Vagina (tissue), 2 donors: Measurements from ENCODE around the gene CSK.

Experiments
- POLR2A ChIP-seq, 2 donors: fragments of 450-650 bp; IDR thresholded peaks; one replicate each; pipeline ENCODE4 v1.6.1; 2017; ENCODE audit warnings: antibody characterized with exemption in 2 of 2, mild to moderate bottlenecking in 2 of 2, moderate library complexity in 2 of 2
- TF ChIP-seq, protein P1 (sequence below), 3 experiments: fragments of 450-650 bp in 2 of 3; fragments of 200-600 bp in 1 of 3; sonication (generic) in 1 of 3; IDR thresholded peaks; one replicate each; pipeline ENCODE4 v1.5.1; 2017 to 2019; ENCODE audit warnings: antibody characterized with exemption in 3 of 3, mild to moderate bottlenecking in 2 of 3, moderate library complexity in 2 of 3

DNA sequence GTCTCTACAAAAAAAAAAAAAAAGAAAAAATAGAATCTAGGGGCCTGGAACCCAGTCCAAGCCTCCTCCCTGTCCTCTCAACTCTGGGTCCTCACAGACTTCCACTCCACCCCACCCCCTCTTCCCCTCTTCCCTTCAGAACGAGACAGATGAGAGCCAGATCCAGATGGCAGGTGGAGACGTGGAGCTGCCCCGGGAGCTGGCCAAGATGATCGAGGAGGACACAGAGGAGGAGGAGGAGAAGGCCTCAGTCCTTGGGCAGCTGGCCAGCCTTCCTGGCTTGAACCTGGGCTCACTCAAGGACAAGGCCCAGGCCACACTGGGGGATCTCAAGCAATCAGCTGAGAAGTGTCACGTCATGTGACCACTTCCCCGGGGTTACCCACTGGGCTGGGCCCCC is 48.1 kb downstream of the CSK start:
- TF ChIP-seq, protein P1, sequence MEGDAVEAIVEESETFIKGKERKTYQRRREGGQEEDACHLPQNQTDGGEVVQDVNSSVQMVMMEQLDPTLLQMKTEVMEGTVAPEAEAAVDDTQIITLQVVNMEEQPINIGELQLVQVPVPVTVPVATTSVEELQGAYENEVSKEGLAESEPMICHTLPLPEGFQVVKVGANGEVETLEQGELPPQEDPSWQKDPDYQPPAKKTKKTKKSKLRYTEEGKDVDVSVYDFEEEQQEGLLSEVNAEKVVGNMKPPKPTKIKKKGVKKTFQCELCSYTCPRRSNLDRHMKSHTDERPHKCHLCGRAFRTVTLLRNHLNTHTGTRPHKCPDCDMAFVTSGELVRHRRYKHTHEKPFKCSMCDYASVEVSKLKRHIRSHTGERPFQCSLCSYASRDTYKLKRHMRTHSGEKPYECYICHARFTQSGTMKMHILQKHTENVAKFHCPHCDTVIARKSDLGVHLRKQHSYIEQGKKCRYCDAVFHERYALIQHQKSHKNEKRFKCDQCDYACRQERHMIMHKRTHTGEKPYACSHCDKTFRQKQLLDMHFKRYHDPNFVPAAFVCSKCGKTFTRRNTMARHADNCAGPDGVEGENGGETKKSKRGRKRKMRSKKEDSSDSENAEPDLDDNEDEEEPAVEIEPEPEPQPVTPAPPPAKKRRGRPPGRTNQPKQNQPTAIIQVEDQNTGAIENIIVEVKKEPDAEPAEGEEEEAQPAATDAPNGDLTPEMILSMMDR (IDR thresholded peaks at IDR 0.05) = no peak
- no peak for TF ChIP-seq POLR2A (IDR thresholded peaks at IDR 0.05)
